ENCODE data around the gene TMEM138. TPM values are rescaled to one million over a fixed set of nuclear protein-coding genes. Genes with fewer than 3 reads are reported as not detected.

The TMEM138 gene
- total RNA-seq, 2 experiments from 2014 or later: 31.1 to 48.8 TPM

GRCh38 chr11:61336171-61336935 is 25.8 kb upstream of the TMEM138 start:
- H3K36me3 ChIP-seq (ENCODE audit: insufficient read depth, low read length): peaks cover 12% of the 10 kb centered on the region
- H3K4me2 ChIP-seq (ENCODE audit: low read length): peak overlapping the region; percentile 56
- H4K20me1 ChIP-seq (ENCODE audit: insufficient read depth, low read length): peaks cover 7% of the 10 kb centered on the region
- peak; percentile 91 for DNase-seq (ENCODE audit: low spot score)
- H2AFZ ChIP-seq (ENCODE audit: low read length): peak overlapping the region; percentile 61; the same call in 1 of the 2 replicates
- H3K9me3 ChIP-seq (ENCODE audit: low read length): no peaks in the 10 kb centered on the region
- no TSS peak for BruUV-seq (replicated peaks)
- H3K79me2 ChIP-seq (ENCODE audit: insufficient read depth, low read depth, low read length): peaks cover 20% of the 10 kb centered on the region
- peaks cover 39% of the 10 kb centered on the region for H3K4me1 ChIP-seq (ENCODE audit: insufficient read depth, low read length, poor library complexity, severe bottlenecking)
- peak overlapping the region; percentile 56 for H3K27ac ChIP-seq (ENCODE audit: low read depth, low read length, poor library complexity, severe bottlenecking)
- H3K9me2 ChIP-seq (ENCODE audit: insufficient read depth, low read length): no peaks in the 10 kb centered on the region
- TF ChIP-seq CTCF (conservative IDR thresholded peaks at IDR 0.05; ENCODE audit: low read length): peak; percentile 98
- no peak for TF ChIP-seq EZH2phosphoT487 (IDR thresholded peaks at IDR 0.05; ENCODE audit: borderline replicate concordance, low read depth, low read length)
- ChIA-PET POLR2A (interaction anchor here (0.5 to 4.9 kb wide), 19 partner anchors 12 to 434 kb away, joined by 3 to 80 read pairs (median 4); partner anchors contain the start of genes CYB561A3, TMEM138 and VWCE), CTCF (ENCODE audit: unreplicated experiment) (interaction anchor here (0.6 to 1.7 kb wide), 14 partner anchors 12 to 114 kb away, joined by 3 to 48 read pairs (median 4); partner anchors contain the start of genes CYB561A3 and TMEM138)
- intact Hi-C loops (cut with micrococcal nuclease; ENCODE audit: unreplicated experiment): loop anchor here (1.0 kb wide), 2 partner anchors 21 to 49 kb away; no protein-coding TSS in a partner anchor
- no peak overlapping the region for H3K4me3 ChIP-seq (ENCODE audit: low read depth, low read length, poor library complexity, severe bottlenecking)

GRCh38 chr11:61337706-61338470 is 24.3 kb upstream of the TMEM138 start:
- CTCF ChIA-PET (ENCODE audit: unreplicated experiment): no interaction called here
- Histone ChIP-seq H3K4me2 (ENCODE audit: low read length) (no peak overlapping the region), H3K79me2 (ENCODE audit: insufficient read depth, low read depth, low read length) (peaks cover 5% of the 10 kb centered on the region; the same call in 1 of the 2 replicates), H4K20me1 (ENCODE audit: insufficient read depth, low read length) (no peaks in the 10 kb centered on the region), H3K4me3 (ENCODE audit: low read depth, low read length, poor library complexity, severe bottlenecking) (no peak overlapping the region), H3K4me1 (ENCODE audit: insufficient read depth, low read length, poor library complexity, severe bottlenecking) (peaks cover 33% of the 10 kb centered on the region), H3K27ac (ENCODE audit: low read depth, low read length, poor library complexity, severe bottlenecking) (no peak overlapping the region), H3K9me3 (ENCODE audit: low read length) (no peaks in the 10 kb centered on the region), H3K36me3 (ENCODE audit: insufficient read depth, low read length) (peaks cover 11% of the 10 kb centered on the region), H2AFZ (ENCODE audit: low read length) (no peak overlapping the region), H3K9me2 (ENCODE audit: insufficient read depth, low read length) (no peaks in the 10 kb centered on the region)
- POLR2A ChIA-PET: interaction anchor here (0.6 to 4.9 kb wide), 3 partner anchors 20 to 34 kb away, joined by 3 to 80 read pairs (median 5); partner anchors contain the start of genes CYB561A3 and TMEM138
- no peak for DNase-seq (ENCODE audit: low spot score)
- TF ChIP-seq CTCF (conservative IDR thresholded peaks at IDR 0.05; ENCODE audit: low read length): no peak
- TF ChIP-seq EZH2phosphoT487 (IDR thresholded peaks at IDR 0.05; ENCODE audit: borderline replicate concordance, low read depth, low read length): no peak
- BruUV-seq (replicated peaks): no TSS peak
- intact Hi-C loops (cut with micrococcal nuclease; ENCODE audit: unreplicated experiment): no loop called here
